ENCODE data around the gene NCF4. TPM values are rescaled to one million over a fixed set of nuclear protein-coding genes. Genes with fewer than 3 reads are reported as not detected.

The NCF4 gene
- polyA plus RNA-seq, 3 donors = 206 to 249 (median 209) TPM

- no peaks in the 10 kb centered on the region for H4K20me1 ChIP-seq (ENCODE audit: insufficient read depth, low read length)
- no peaks in the 10 kb centered on the region for H3K79me2 ChIP-seq (ENCODE audit: insufficient read depth, low read length)
- no peaks in the 10 kb centered on the region for H3K27me3 ChIP-seq (ENCODE audit: control insufficient read depth in 2 of 2, insufficient read depth in 2 of 2, low read length in 2 of 2)
- no peak overlapping the region for H3K4me2 ChIP-seq (replicated peaks; ENCODE audit: extremely low read depth, low read length, poor library complexity, severe bottlenecking)
- H3K36me3 Mint-ChIP-seq = peaks cover 0 to 6% of the 10 kb centered on the region in 2 donors
- no peak overlapping the region for H3K27ac Mint-ChIP-seq
- H3K4me3 ChIP-seq (replicated peaks in 1 of 3; ENCODE audit: low read depth in 2 of 3, low read length in 3 of 3) = no peak overlapping the region
- DNase-seq = no peak
- H3K27me3 Mint-ChIP-seq (ENCODE audit: low read depth in 3 of 3) = peaks cover 1 to 7% (median 3%) of the 10 kb centered on the region in 3 donors
- no peaks in the 10 kb centered on the region for H3K36me3 ChIP-seq (replicated peaks in 1 of 2; ENCODE audit: control insufficient read depth in 1 of 2, insufficient read depth in 2 of 2, low read length in 2 of 2)
- peaks cover 3 to 4% of the 10 kb centered on the region in 2 donors for H3K4me1 ChIP-seq (ENCODE audit: control insufficient read depth in 1 of 2, insufficient read depth in 2 of 2, low read length in 2 of 2)
- H3K9ac ChIP-seq (ENCODE audit: insufficient read depth, low read length, poor library complexity, severe bottlenecking) = no peak overlapping the region
- no peak overlapping the region for H3K4me3 Mint-ChIP-seq
- peaks cover 2 to 15% (median 9%) of the 10 kb centered on the region in 7 donors for H3K9me3 Mint-ChIP-seq
- 0% methylated on average over 1 of the region's 2 CpGs for WGBS (ENCODE audit: insufficient coverage)
- intact Hi-C loops (cut with micrococcal nuclease) = no loop called here
- TF ChIP-seq CTCF (IDR thresholded peaks at IDR 0.05) = no peak
- peaks cover 0 to 5% of the 10 kb centered on the region in 2 donors for H3K9me3 ChIP-seq (replicated peaks in 1 of 2; ENCODE audit: control insufficient read depth in 1 of 2, insufficient read depth in 1 of 2, low read length in 2 of 2)
- H3K4me1 Mint-ChIP-seq = peaks cover 6% of the 10 kb centered on the region
- H2AFZ ChIP-seq (ENCODE audit: insufficient read depth, low read depth, low read length, poor library complexity, severe bottlenecking) = no peak overlapping the region
- H3K27ac ChIP-seq (ENCODE audit: low read depth in 1 of 2, low read length in 2 of 2) = no peak overlapping the region
Observed at GRCh38 chr22:36892292-36892691, 31.5 kb downstream of the NCF4 start.

- H3K9ac ChIP-seq (ENCODE audit: insufficient read depth, low read length, poor library complexity, severe bottlenecking) = no peak overlapping the region
- no CpG with 5 or more reads among the region's 3 CpGs for WGBS (ENCODE audit: insufficient coverage)
- peaks cover 1 to 6% (median 3%) of the 10 kb centered on the region in 3 donors for H3K27me3 Mint-ChIP-seq (ENCODE audit: low read depth in 3 of 3)
- intact Hi-C loops (cut with micrococcal nuclease) = no loop called here
- no peak overlapping the region for H3K4me2 ChIP-seq (replicated peaks; ENCODE audit: extremely low read depth, low read length, poor library complexity, severe bottlenecking)
- peaks cover 0 to 6% of the 10 kb centered on the region in 2 donors for H3K36me3 Mint-ChIP-seq
- H3K4me1 ChIP-seq (ENCODE audit: control insufficient read depth in 1 of 2, insufficient read depth in 2 of 2, low read length in 2 of 2) = peaks cover 3 to 9% of the 10 kb centered on the region in 2 donors
- no peak overlapping the region for H3K4me3 Mint-ChIP-seq
- H3K27ac ChIP-seq (ENCODE audit: low read depth in 1 of 2, low read length in 2 of 2) = no peak overlapping the region
- no peaks in the 10 kb centered on the region for H4K20me1 ChIP-seq (ENCODE audit: insufficient read depth, low read length)
- no peaks in the 10 kb centered on the region for H3K79me2 ChIP-seq (ENCODE audit: insufficient read depth, low read length)
- no peak overlapping the region for H2AFZ ChIP-seq (ENCODE audit: insufficient read depth, low read depth, low read length, poor library complexity, severe bottlenecking)
- no peak overlapping the region for H3K27ac Mint-ChIP-seq
- H3K4me3 ChIP-seq (replicated peaks in 1 of 3; ENCODE audit: low read depth in 2 of 3, low read length in 3 of 3) = no peak overlapping the region
- peaks cover 2 to 15% (median 9%) of the 10 kb centered on the region in 7 donors for H3K9me3 Mint-ChIP-seq
- no peak for TF ChIP-seq CTCF (IDR thresholded peaks at IDR 0.05)
- H3K9me3 ChIP-seq (replicated peaks in 1 of 2; ENCODE audit: control insufficient read depth in 1 of 2, insufficient read depth in 1 of 2, low read length in 2 of 2) = peaks cover 0 to 5% of the 10 kb centered on the region in 2 donors
- peaks cover 13% of the 10 kb centered on the region for H3K4me1 Mint-ChIP-seq
- no peaks in the 10 kb centered on the region for H3K27me3 ChIP-seq (ENCODE audit: control insufficient read depth in 2 of 2, insufficient read depth in 2 of 2, low read length in 2 of 2)
- DNase-seq = no peak
- no peaks in the 10 kb centered on the region for H3K36me3 ChIP-seq (replicated peaks in 1 of 2; ENCODE audit: control insufficient read depth in 1 of 2, insufficient read depth in 2 of 2, low read length in 2 of 2)
Observed at GRCh38 chr22:36893262-36893661, 32.5 kb downstream of the NCF4 start.

All from CD14-positive monocyte (primary cell).